ENCODE data around the gene ZMAT5. TPM values are rescaled to one million over a fixed set of nuclear protein-coding genes. Genes with fewer than 3 reads are reported as not detected.

ZMAT5 gene
- total and polyA plus RNA-seq, 9 of the 15 experiments (the other 6 are each of a cell fraction or from before 2014, with no cell fraction given) = 2.0 to 25.2 (median 11.9) TPM

GRCh38 chr22:29797351-29797750 is 30.5 kb upstream of the ZMAT5 start:
- Histone ChIP-seq H3K27me3 (ENCODE audit: control insufficient read depth in 2 of 2, insufficient read depth in 2 of 2, low read length in 2 of 2) (no peaks in the 10 kb centered on the region), H3K9me3 (replicated peaks; ENCODE audit: control insufficient read depth, insufficient read depth, low read depth, low read length) (no peaks in the 10 kb centered on the region), H3K4me1 (replicated peaks in 1 of 2; ENCODE audit: control insufficient read depth in 2 of 2, insufficient read depth in 2 of 2, low read length in 2 of 2) (peaks cover 20 to 29% of the 10 kb centered on the region in 2 experiments), H3K4me3 (no peak overlapping the region), H3K36me3 (ENCODE audit: control insufficient read depth, insufficient read depth, low read length) (peaks cover 57% of the 10 kb centered on the region), H3K9me1 (ENCODE audit: control insufficient read depth, insufficient read depth, low read length) (no peaks in the 10 kb centered on the region), H3K27ac (ENCODE audit: extremely low read depth, low read depth, low read length) (no peak overlapping the region), H4K20me1 (replicated peaks; ENCODE audit: control insufficient read depth, insufficient read depth, low read length) (no peaks in the 10 kb centered on the region), H3K9ac (ENCODE audit: insufficient read depth in 1 of 2, low read depth in 2 of 2, low read length in 2 of 2) (no peak overlapping the region), H3K79me2 (ENCODE audit: control insufficient read depth, insufficient read depth, low read length) (no peaks in the 10 kb centered on the region), H3K4me2 (ENCODE audit: insufficient read depth, low read length) (no peak overlapping the region), H2AFZ (ENCODE audit: low read depth, low read length) (no peak overlapping the region)
- no peak for FAIRE-seq
- WGBS (ENCODE audit: insufficient coverage, low coverage, missing lambda C conversion rate) = 93% methylated on average over 3 of the region's 3 CpGs
- intact Hi-C loops (cut with micrococcal nuclease) (no loop called here), in situ Hi-C loops (cut with MboI) (no loop called here)
- ATAC-seq = no peak
- no TSS peak for BruUV-seq (replicated peaks)
- DNase-seq (ENCODE audit: extremely low read depth in 1 of 4, low spot score in 3 of 4) = no peak
- ChIA-PET POLR2A (interaction anchor here (1.2 kb wide), 1 partner anchor 8 kb away, joined by 5 read pairs; no protein-coding TSS in a partner anchor), CTCF (ENCODE audit: low intra/inter-chr PET ratio) (no interaction called here)
- peak; percentile 61 for TF ChIP-seq ZNF239 (CRISPR knock-in tag; IDR thresholded peaks at IDR 0.05)
- peak; percentile 19 for TF ChIP-seq ZFP36 (IDR thresholded peaks at IDR 0.05; ENCODE audit: low read depth, low read length, partially characterized antibody)
- no peak for TF ChIP-seq ZNF146 (CRISPR knock-in tag; IDR thresholded peaks at IDR 0.05; ENCODE audit: unreplicated experiment)

- no peaks in the 10 kb centered on the region for H3K9me1 ChIP-seq (ENCODE audit: control insufficient read depth, insufficient read depth, low read length)
- H4K20me1 ChIP-seq (replicated peaks; ENCODE audit: control insufficient read depth, insufficient read depth, low read length) = no peaks in the 10 kb centered on the region
- no peak for FAIRE-seq
- no peak overlapping the region for H3K27ac ChIP-seq (ENCODE audit: extremely low read depth, low read depth, low read length)
- BruUV-seq (replicated peaks) = no TSS peak
- ATAC-seq = no peak
- ChIA-PET CTCF (ENCODE audit: low intra/inter-chr PET ratio) (no interaction called here), POLR2A (interaction anchor here (0.9 kb wide), 1 partner anchor 9 kb away, joined by 3 read pairs; no protein-coding TSS in a partner anchor)
- no peaks in the 10 kb centered on the region for H3K27me3 ChIP-seq (ENCODE audit: control insufficient read depth in 2 of 2, insufficient read depth in 2 of 2, low read length in 2 of 2)
- intact Hi-C loops (cut with micrococcal nuclease) (no loop called here), in situ Hi-C loops (cut with MboI) (no loop called here)
- no peak overlapping the region for H3K4me2 ChIP-seq (ENCODE audit: insufficient read depth, low read length)
- peaks cover 53% of the 10 kb centered on the region for H3K36me3 ChIP-seq (ENCODE audit: control insufficient read depth, insufficient read depth, low read length)
- no peak overlapping the region for H3K4me3 ChIP-seq
- H3K79me2 ChIP-seq (ENCODE audit: control insufficient read depth, insufficient read depth, low read length) = no peaks in the 10 kb centered on the region
- H3K9me3 ChIP-seq (replicated peaks; ENCODE audit: control insufficient read depth, insufficient read depth, low read depth, low read length) = no peaks in the 10 kb centered on the region
- 93% methylated on average over 4 of the region's 5 CpGs for WGBS (ENCODE audit: insufficient coverage, low coverage, missing lambda C conversion rate)
- no peak overlapping the region for H2AFZ ChIP-seq (ENCODE audit: low read depth, low read length)
- no peak for DNase-seq (ENCODE audit: extremely low read depth in 1 of 4, low spot score in 3 of 4)
- no peak overlapping the region for H3K9ac ChIP-seq (ENCODE audit: insufficient read depth in 1 of 2, low read depth in 2 of 2, low read length in 2 of 2)
- H3K4me1 ChIP-seq (replicated peaks in 1 of 2; ENCODE audit: control insufficient read depth in 2 of 2, insufficient read depth in 2 of 2, low read length in 2 of 2) = peaks cover 16 to 20% of the 10 kb centered on the region in 2 experiments
- TF ChIP-seq, protein P1, sequence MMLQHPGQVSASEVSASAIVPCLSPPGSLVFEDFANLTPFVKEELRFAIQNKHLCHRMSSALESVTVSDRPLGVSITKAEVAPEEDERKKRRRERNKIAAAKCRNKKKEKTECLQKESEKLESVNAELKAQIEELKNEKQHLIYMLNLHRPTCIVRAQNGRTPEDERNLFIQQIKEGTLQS (IDR thresholded peaks at IDR 0.05) = no peak
- TF ChIP-seq, protein P1 (CRISPR knock-in tag; conservative IDR thresholded peaks at IDR 0.05) = no peak
- TF ChIP-seq TEAD4 (IDR thresholded peaks at IDR 0.05; ENCODE audit: low read length) (no peak), TEAD4 (CRISPR knock-in tag; IDR thresholded peaks at IDR 0.05; ENCODE audit: borderline replicate concordance) (no peak), ZNF311 (CRISPR knock-in tag; IDR thresholded peaks at IDR 0.05) (no peak), RUNX1 (IDR thresholded peaks at IDR 0.05; ENCODE audit: low read depth) (no peak), HMGXB4 (CRISPR knock-in tag; IDR thresholded peaks at IDR 0.05) (no peak), XRCC4 (IDR thresholded peaks at IDR 0.05; ENCODE audit: extremely low read depth, insufficient read depth, insufficient read length) (no peak), PHB (CRISPR knock-in tag; IDR thresholded peaks at IDR 0.05) (no peak), MCM3 (IDR thresholded peaks at IDR 0.05) (no peak)
- TF ChIP-seq, protein P2, sequence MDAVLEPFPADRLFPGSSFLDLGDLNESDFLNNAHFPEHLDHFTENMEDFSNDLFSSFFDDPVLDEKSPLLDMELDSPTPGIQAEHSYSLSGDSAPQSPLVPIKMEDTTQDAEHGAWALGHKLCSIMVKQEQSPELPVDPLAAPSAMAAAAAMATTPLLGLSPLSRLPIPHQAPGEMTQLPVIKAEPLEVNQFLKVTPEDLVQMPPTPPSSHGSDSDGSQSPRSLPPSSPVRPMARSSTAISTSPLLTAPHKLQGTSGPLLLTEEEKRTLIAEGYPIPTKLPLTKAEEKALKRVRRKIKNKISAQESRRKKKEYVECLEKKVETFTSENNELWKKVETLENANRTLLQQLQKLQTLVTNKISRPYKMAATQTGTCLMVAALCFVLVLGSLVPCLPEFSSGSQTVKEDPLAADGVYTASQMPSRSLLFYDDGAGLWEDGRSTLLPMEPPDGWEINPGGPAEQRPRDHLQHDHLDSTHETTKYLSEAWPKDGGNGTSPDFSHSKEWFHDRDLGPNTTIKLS (IDR thresholded peaks at IDR 0.05; ENCODE audit: borderline replicate concordance, low read depth) = no peak
Measured at GRCh38 chr22:29795663-29796062, 28.9 kb upstream of the ZMAT5 start.
